Measurements from ENCODE around the gene EDIL3. TPM values are rescaled to one million over a fixed set of nuclear protein-coding genes. Genes with fewer than 3 reads are reported as not detected.
"Not testable (repeated sequence)": the region's sequence is repeated elsewhere in the genome, so short reads cannot be mapped to it uniquely, and the experiment has no call there.

The EDIL3 gene
- polyA plus RNA-seq, 1 donor (not counting 4 experiments of a cell fraction or from before 2014, with no cell fraction given), result 0.34 TPM

DNA sequence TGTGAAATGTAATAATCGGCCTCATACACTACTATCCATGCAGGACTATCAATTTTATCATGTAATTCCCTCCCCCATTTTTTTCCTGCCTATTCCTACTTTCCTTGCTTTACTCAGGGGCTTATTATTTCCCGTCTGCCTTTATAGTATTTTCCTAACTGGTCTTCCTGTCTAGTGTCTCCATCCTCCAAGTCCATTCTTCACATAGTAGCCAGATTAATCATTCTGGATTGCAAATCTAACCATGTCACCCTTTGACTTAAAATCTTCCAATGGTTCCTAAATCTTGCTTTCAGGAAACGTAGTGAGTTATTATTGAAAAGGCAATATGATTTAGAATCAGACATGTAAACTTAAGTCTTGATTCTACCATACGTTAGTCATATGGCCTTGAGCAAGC is 356.6 kb downstream of the EDIL3 start:
- Histone ChIP-seq H3K9me3 (ENCODE audit: control insufficient read depth, low read depth, low read length) (no peaks in the 10 kb centered on the region), H3K4me2 (ENCODE audit: control insufficient read depth, extremely low read depth, insufficient read depth, low read depth, low read length) (no peak overlapping the region), H3K9me1 (ENCODE audit: control insufficient read depth, extremely low read depth, insufficient read depth, low read length) (no peaks in the 10 kb centered on the region), H3K36me3 (ENCODE audit: control insufficient read depth in 2 of 2, extremely low read depth in 1 of 2, insufficient read depth in 2 of 2, low read length in 2 of 2) (no peaks in the 10 kb centered on the region), H3K9ac (ENCODE audit: control insufficient read depth, extremely low read depth, insufficient read depth, low read length) (no peak overlapping the region), H3K79me2 (ENCODE audit: control insufficient read depth, insufficient read depth, low read length) (no peaks in the 10 kb centered on the region), H3K27ac (ENCODE audit: control insufficient read depth, insufficient read depth, low read length) (no peak overlapping the region), H2AFZ (ENCODE audit: control insufficient read depth, low read length) (no peak overlapping the region), H3K4me3 (ENCODE audit: control insufficient read depth in 2 of 3, extremely low read depth in 1 of 3, insufficient read depth in 2 of 3, low read depth in 1 of 3, low read length in 3 of 3) (no peak overlapping the region), H4K20me1 (ENCODE audit: control insufficient read depth, extremely low read depth, insufficient read depth, low read length) (no peaks in the 10 kb centered on the region), H3K4me1 (ENCODE audit: control insufficient read depth, extremely low read depth, insufficient read depth, low read length) (no peaks in the 10 kb centered on the region), H3K27me3 (ENCODE audit: control insufficient read depth, extremely low read depth, insufficient read depth, low read length) (no peaks in the 10 kb centered on the region)
- TF ChIP-seq, protein P1, sequence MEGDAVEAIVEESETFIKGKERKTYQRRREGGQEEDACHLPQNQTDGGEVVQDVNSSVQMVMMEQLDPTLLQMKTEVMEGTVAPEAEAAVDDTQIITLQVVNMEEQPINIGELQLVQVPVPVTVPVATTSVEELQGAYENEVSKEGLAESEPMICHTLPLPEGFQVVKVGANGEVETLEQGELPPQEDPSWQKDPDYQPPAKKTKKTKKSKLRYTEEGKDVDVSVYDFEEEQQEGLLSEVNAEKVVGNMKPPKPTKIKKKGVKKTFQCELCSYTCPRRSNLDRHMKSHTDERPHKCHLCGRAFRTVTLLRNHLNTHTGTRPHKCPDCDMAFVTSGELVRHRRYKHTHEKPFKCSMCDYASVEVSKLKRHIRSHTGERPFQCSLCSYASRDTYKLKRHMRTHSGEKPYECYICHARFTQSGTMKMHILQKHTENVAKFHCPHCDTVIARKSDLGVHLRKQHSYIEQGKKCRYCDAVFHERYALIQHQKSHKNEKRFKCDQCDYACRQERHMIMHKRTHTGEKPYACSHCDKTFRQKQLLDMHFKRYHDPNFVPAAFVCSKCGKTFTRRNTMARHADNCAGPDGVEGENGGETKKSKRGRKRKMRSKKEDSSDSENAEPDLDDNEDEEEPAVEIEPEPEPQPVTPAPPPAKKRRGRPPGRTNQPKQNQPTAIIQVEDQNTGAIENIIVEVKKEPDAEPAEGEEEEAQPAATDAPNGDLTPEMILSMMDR (optimal IDR thresholded peaks at IDR 0.05 in 1 of 3, IDR thresholded peaks at IDR 0.05 in 1 of 3, conservative IDR thresholded peaks at IDR 0.05 in 1 of 3; ENCODE audit: extremely low read depth in 1 of 3, insufficient read depth in 2 of 3, low read length in 3 of 3), result no peak
- no peak for TF ChIP-seq EZH2 (IDR thresholded peaks at IDR 0.05; ENCODE audit: low read length)
- FAIRE-seq, result no peak
- dilution Hi-C loops (cut with MboI; ENCODE audit: extremely low pct_ligation_motif_present, low sequenced_read_pairs), result no loop called here
- DNase-seq (ENCODE audit: low read depth, low spot score), result no peak

GRCh38 chr5:84018521-84018920 is 366.2 kb downstream of the EDIL3 start:
- H3K27ac ChIP-seq (ENCODE audit: control insufficient read depth, insufficient read depth, low read length), result not testable (repeated sequence)

DNA sequence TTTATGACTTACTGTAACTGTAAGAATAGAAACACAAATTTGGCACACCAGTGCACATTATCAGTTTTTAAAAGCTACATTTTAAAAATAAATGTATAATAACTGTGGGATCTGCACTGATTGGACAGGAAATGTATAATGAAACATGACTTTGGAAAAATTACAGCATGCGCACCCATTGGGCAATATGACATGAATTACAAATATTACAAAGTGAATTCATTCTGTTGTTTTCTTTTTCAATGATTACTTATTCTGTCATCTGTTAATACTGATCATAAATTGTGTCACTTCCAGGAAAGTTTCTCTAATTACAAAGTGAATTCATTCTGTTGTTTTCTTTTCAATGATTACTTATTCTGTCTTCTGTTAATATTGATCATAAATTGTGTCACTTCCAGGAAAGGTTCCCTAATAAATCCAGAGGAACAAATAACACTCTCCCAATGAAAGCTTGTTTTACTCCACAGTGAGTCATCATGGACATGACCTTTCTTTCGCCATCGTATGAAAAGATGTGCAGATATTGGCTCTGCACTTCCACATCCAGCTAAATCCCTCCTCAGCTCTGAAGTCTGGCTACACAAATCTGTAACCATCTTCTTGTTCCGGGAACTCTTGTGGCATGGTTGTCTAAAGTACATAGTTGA is 367.0 kb downstream of the EDIL3 start:
- dilution Hi-C loops (cut with MboI; ENCODE audit: extremely low pct_ligation_motif_present, low sequenced_read_pairs), result no loop called here
- DNase-seq (ENCODE audit: low read depth, low spot score), result no peak
- Histone ChIP-seq H3K27me3 (ENCODE audit: control insufficient read depth, extremely low read depth, insufficient read depth, low read length) (no peaks in the 10 kb centered on the region), H3K4me1 (ENCODE audit: control insufficient read depth, extremely low read depth, insufficient read depth, low read length) (no peaks in the 10 kb centered on the region), H3K4me2 (ENCODE audit: control insufficient read depth, extremely low read depth, insufficient read depth, low read depth, low read length) (no peak overlapping the region), H3K27ac (ENCODE audit: control insufficient read depth, insufficient read depth, low read length) (no peak overlapping the region), H3K9me1 (ENCODE audit: control insufficient read depth, extremely low read depth, insufficient read depth, low read length) (no peaks in the 10 kb centered on the region), H3K9me3 (ENCODE audit: control insufficient read depth, low read depth, low read length) (no peaks in the 10 kb centered on the region), H3K36me3 (ENCODE audit: control insufficient read depth in 2 of 2, extremely low read depth in 1 of 2, insufficient read depth in 2 of 2, low read length in 2 of 2) (no peaks in the 10 kb centered on the region), H3K9ac (ENCODE audit: control insufficient read depth, extremely low read depth, insufficient read depth, low read length) (no peak overlapping the region), H2AFZ (ENCODE audit: control insufficient read depth, low read length) (no peak overlapping the region), H3K4me3 (ENCODE audit: control insufficient read depth in 2 of 3, extremely low read depth in 1 of 3, insufficient read depth in 2 of 3, low read depth in 1 of 3, low read length in 3 of 3) (no peak overlapping the region), H4K20me1 (ENCODE audit: control insufficient read depth, extremely low read depth, insufficient read depth, low read length) (no peaks in the 10 kb centered on the region), H3K79me2 (ENCODE audit: control insufficient read depth, insufficient read depth, low read length) (no peaks in the 10 kb centered on the region)
- TF ChIP-seq EZH2 (IDR thresholded peaks at IDR 0.05; ENCODE audit: low read length), result no peak
- TF ChIP-seq, protein P1 (optimal IDR thresholded peaks at IDR 0.05 in 1 of 3, IDR thresholded peaks at IDR 0.05 in 1 of 3, conservative IDR thresholded peaks at IDR 0.05 in 1 of 3; ENCODE audit: extremely low read depth in 1 of 3, insufficient read depth in 2 of 3, low read length in 3 of 3), result no peak
- no peak for FAIRE-seq

More at GRCh38 chr5:84018521-84018920, 366.2 kb downstream of the EDIL3 start:
- H3K9me1 ChIP-seq (ENCODE audit: control insufficient read depth, extremely low read depth, insufficient read depth, low read length); H3K27me3 ChIP-seq (ENCODE audit: control insufficient read depth, extremely low read depth, insufficient read depth, low read length); DNase-seq (ENCODE audit: low read depth, low spot score); H3K79me2 ChIP-seq (ENCODE audit: control insufficient read depth, insufficient read depth, low read length); H3K4me2 ChIP-seq (ENCODE audit: control insufficient read depth, extremely low read depth, insufficient read depth, low read depth, low read length); H3K4me3 ChIP-seq (ENCODE audit: control insufficient read depth in 2 of 3, extremely low read depth in 1 of 3, insufficient read depth in 2 of 3, low read depth in 1 of 3, low read length in 3 of 3); H3K9ac ChIP-seq (ENCODE audit: control insufficient read depth, extremely low read depth, insufficient read depth, low read length); dilution Hi-C loops (cut with MboI; ENCODE audit: extremely low pct_ligation_motif_present, low sequenced_read_pairs); H3K9me3 ChIP-seq (ENCODE audit: control insufficient read depth, low read depth, low read length); H3K36me3 ChIP-seq (ENCODE audit: control insufficient read depth in 2 of 2, extremely low read depth in 1 of 2, insufficient read depth in 2 of 2, low read length in 2 of 2); FAIRE-seq; H3K4me1 ChIP-seq (ENCODE audit: control insufficient read depth, extremely low read depth, insufficient read depth, low read length); H4K20me1 ChIP-seq (ENCODE audit: control insufficient read depth, extremely low read depth, insufficient read depth, low read length); H2AFZ ChIP-seq (ENCODE audit: control insufficient read depth, low read length): not testable (repeated sequence)

All from keratinocyte (primary cell).